ENCODE measurements around the gene CDKAL1.
"Not testable (repeated sequence)": the region's sequence is repeated elsewhere in the genome, so short reads cannot be mapped to it uniquely, and the experiment has no call there.

Gene CDKAL1

DNA sequence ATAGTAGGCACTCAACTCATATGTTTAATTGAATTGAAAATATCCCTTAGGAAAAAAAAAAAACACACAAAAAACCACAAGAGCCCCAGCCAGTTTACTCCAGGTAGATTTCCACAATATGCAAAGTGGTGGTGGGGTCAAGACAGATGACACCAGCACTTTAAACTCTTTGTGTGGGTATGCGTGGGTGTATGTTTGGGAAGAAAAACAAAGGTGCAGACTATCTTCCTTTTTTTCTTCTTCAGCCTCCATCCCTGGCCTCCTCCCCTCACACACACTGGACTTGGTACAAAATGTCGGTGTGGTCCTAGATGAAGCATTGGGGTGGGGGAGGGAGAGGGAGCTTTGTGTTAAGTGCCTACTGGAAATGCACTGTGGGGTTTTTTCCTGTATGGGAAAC, 42.2 kb upstream of the CDKAL1 start:
- Histone ChIP-seq H3K4me3 (ENCODE audit: low read depth, low read length) (no peak overlapping the region), H3K79me2 (no peaks in the 10 kb centered on the region), H3K9me3 (ENCODE audit: control insufficient read depth, low read length) (no peaks in the 10 kb centered on the region), H3K4me1 (no peaks in the 10 kb centered on the region), H3K36me3 (ENCODE audit: control insufficient read depth, insufficient read depth, low read length) (no peaks in the 10 kb centered on the region), H3K27me3 (ENCODE audit: control insufficient read depth, insufficient read depth, low read length) (no peaks in the 10 kb centered on the region), H3K4me2 (ENCODE audit: low read length) (no peak overlapping the region), H3K27ac (no peak overlapping the region), H3K9ac (no peak overlapping the region), H2AFZ (no peak overlapping the region)
- TF ChIP-seq, protein P1, sequence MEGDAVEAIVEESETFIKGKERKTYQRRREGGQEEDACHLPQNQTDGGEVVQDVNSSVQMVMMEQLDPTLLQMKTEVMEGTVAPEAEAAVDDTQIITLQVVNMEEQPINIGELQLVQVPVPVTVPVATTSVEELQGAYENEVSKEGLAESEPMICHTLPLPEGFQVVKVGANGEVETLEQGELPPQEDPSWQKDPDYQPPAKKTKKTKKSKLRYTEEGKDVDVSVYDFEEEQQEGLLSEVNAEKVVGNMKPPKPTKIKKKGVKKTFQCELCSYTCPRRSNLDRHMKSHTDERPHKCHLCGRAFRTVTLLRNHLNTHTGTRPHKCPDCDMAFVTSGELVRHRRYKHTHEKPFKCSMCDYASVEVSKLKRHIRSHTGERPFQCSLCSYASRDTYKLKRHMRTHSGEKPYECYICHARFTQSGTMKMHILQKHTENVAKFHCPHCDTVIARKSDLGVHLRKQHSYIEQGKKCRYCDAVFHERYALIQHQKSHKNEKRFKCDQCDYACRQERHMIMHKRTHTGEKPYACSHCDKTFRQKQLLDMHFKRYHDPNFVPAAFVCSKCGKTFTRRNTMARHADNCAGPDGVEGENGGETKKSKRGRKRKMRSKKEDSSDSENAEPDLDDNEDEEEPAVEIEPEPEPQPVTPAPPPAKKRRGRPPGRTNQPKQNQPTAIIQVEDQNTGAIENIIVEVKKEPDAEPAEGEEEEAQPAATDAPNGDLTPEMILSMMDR (IDR thresholded peaks at IDR 0.05), result no peak

DNA sequence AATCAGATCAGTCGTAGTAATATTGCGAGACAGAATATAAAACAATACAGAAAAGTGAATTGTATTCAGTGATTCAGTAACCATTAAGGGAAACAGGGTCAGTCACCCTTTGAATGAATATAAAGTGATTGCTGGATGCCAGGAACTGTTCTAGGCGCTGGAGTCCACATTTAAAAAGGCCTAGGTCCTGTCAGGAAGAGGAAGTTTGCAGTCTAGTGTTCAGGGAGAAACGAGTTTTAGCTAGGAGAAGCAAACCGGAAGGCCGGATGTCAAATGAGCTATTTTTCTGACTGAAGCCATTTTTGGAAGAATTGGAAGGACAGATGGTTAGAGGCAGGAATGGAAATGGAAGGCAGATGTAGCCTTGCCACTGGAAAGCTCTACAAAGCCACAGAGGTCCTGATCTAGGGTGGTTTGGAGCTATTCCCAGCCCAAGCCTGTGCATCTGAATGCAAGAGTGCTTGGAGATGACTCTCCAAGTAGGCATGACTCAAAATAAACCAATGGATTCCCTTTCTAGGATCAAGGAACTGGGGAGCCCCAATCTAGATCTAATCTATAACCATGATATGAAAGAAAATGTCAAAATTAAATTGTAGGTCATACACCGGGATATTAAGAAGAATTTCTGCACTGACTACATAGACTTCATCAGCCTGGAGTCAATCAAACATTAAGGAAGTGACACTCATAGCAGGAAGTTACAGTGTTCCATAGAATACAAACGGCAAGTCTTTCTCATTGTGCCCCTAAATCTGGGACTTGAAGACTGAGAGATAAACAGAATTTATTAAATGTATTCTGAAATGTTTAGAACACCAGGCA, 36.8 kb upstream of the CDKAL1 start:
- Histone ChIP-seq H3K4me2 (ENCODE audit: low read length) (no peak overlapping the region), H3K36me3 (ENCODE audit: control insufficient read depth, insufficient read depth, low read length) (no peaks in the 10 kb centered on the region), H3K9ac (no peak overlapping the region), H2AFZ (no peak overlapping the region), H3K4me1 (no peaks in the 10 kb centered on the region), H3K27ac (no peak overlapping the region), H3K79me2 (no peaks in the 10 kb centered on the region), H3K27me3 (ENCODE audit: control insufficient read depth, insufficient read depth, low read length) (no peaks in the 10 kb centered on the region), H3K9me3 (ENCODE audit: control insufficient read depth, low read length) (no peaks in the 10 kb centered on the region), H3K4me3 (ENCODE audit: low read depth, low read length) (no peak overlapping the region)
- TF ChIP-seq, protein P1 (IDR thresholded peaks at IDR 0.05), result no peak

DNA sequence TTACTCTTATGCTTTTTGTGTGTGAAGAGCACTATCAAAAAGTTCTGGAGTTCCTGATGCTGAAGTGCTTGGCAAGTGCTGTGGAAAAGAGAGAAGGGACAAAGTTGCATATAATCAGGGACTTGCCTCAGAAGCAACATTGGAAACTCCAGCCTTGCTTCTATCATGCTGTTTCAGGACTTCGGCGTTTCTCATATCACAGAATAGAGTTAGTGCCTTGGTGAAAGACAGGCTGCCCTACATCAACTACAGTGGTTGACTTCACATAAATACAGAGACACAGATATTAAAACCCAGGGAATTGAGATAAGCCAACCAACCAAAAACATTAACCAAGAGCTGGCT, 36.2 kb upstream of the CDKAL1 start:
- Histone ChIP-seq H3K36me3 (ENCODE audit: control insufficient read depth, insufficient read depth, low read length) (no peaks in the 10 kb centered on the region), H3K9me3 (ENCODE audit: control insufficient read depth, low read length) (no peaks in the 10 kb centered on the region), H3K4me2 (ENCODE audit: low read length) (no peak overlapping the region), H3K79me2 (no peaks in the 10 kb centered on the region), H3K4me3 (ENCODE audit: low read depth, low read length) (no peak overlapping the region), H3K4me1 (no peaks in the 10 kb centered on the region), H3K27ac (no peak overlapping the region), H3K27me3 (ENCODE audit: control insufficient read depth, insufficient read depth, low read length) (no peaks in the 10 kb centered on the region), H3K9ac (no peak overlapping the region), H2AFZ (no peak overlapping the region)
- TF ChIP-seq, protein P1 (IDR thresholded peaks at IDR 0.05), result no peak

DNA sequence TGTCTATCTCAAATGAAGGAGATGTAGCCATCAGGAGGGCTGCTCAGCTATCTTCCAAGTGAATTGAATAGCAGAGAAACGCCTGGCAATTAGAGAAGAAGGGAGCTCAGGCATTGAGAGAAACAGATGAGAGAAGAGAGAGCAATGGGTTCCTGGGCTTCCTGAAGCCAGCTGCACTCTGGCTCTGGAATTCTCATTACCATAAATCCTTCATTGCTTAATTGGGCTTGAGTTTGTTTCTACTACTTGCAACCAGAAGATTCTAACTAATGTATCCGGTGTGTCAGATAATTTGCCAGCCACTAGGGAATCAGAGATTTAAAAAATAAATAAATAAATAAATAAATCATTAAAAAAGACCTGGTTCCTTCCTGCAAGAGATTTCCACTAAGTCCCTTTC, 25.0 kb upstream of the CDKAL1 start:
- no peaks in the 10 kb centered on the region for H3K79me2 ChIP-seq
- no peaks in the 10 kb centered on the region for H3K27me3 ChIP-seq (ENCODE audit: control insufficient read depth, insufficient read depth, low read length)
- H3K27ac ChIP-seq, result no peak overlapping the region
- H3K36me3 ChIP-seq (ENCODE audit: control insufficient read depth, insufficient read depth, low read length), result no peaks in the 10 kb centered on the region
- TF ChIP-seq, protein P1 (IDR thresholded peaks at IDR 0.05), result no peak
- no peaks in the 10 kb centered on the region for H3K4me1 ChIP-seq
- H3K4me3 ChIP-seq (ENCODE audit: low read depth, low read length), result no peak overlapping the region
- H3K9me3 ChIP-seq (ENCODE audit: control insufficient read depth, low read length), result no peaks in the 10 kb centered on the region
- no peak overlapping the region for H2AFZ ChIP-seq
- H3K4me2 ChIP-seq (ENCODE audit: low read length), result no peak overlapping the region
- no peak overlapping the region for H3K9ac ChIP-seq

DNA sequence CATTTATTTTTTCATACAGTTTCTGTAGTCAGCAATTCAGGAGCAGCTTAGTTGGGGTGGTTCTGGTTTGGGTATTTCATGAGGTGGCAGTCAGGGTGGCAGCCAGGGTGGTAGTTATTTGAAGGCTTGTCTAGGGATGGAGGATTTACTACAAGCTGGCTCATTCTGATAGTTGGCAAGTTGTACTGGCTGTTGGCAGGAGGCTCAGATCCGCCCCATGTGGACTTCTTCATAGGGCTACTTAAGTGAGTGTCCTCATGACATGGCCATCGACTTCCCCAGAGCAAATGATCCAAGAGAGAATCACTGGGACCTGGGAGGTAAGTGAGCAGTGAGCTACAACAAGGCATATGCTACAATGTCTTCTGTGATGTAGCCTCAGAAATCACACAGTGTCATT, 22.4 kb upstream of the CDKAL1 start:
- H3K27me3 ChIP-seq (ENCODE audit: control insufficient read depth, insufficient read depth, low read length), result no peaks in the 10 kb centered on the region
- no peaks in the 10 kb centered on the region for H3K79me2 ChIP-seq
- no peaks in the 10 kb centered on the region for H3K4me1 ChIP-seq
- H2AFZ ChIP-seq, result no peak overlapping the region
- H3K27ac ChIP-seq, result no peak overlapping the region
- TF ChIP-seq, protein P1 (IDR thresholded peaks at IDR 0.05), result no peak
- H3K36me3 ChIP-seq (ENCODE audit: control insufficient read depth, insufficient read depth, low read length), result no peaks in the 10 kb centered on the region
- no peak overlapping the region for H3K4me3 ChIP-seq (ENCODE audit: low read depth, low read length)
- H3K9me3 ChIP-seq (ENCODE audit: control insufficient read depth, low read length), result no peaks in the 10 kb centered on the region
- H3K9ac ChIP-seq, result no peak overlapping the region
- H3K4me2 ChIP-seq (ENCODE audit: low read length), result no peak overlapping the region

DNA sequence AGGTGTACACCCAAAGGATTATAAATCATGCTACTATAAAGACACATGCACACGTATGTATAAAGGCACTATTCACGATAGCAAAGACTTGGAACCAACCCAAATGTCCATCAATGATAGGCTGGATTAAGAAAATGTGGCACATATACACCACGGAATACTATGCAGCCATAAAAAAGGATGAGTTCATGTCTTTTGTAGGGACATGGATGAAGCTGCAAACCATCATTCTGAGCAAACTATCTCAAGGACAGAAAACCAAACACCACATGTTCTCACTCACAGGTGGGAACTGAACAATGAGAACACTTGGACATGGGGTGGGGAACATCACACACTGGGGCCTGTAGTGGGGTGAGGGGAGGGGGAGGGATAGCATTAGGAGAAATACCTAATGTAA, 9.0 kb upstream of the CDKAL1 start:
- H3K27ac ChIP-seq; H2AFZ ChIP-seq; H3K4me2 ChIP-seq (ENCODE audit: low read length); H3K79me2 ChIP-seq; H3K27me3 ChIP-seq (ENCODE audit: control insufficient read depth, insufficient read depth, low read length); H3K9me3 ChIP-seq (ENCODE audit: control insufficient read depth, low read length); H3K4me1 ChIP-seq; H3K4me3 ChIP-seq (ENCODE audit: low read depth, low read length); H3K9ac ChIP-seq; H3K36me3 ChIP-seq (ENCODE audit: control insufficient read depth, insufficient read depth, low read length): not testable (repeated sequence)

Measured in parathyroid adenoma (tissue), 2 donors.